OCI-LY1 (cell line): ENCODE results near the gene TAGLN2.

Experiments used
- EZH2 ChIP-seq: fragments of 200-600 bp; sonication (generic), shearing (Covaris generic); IDR thresholded peaks from 2 replicates; pipeline ENCODE4 v1.8.0; 2017; ENCODE audit warnings: borderline replicate concordance, mixed run types, mild to moderate bottlenecking, antibody characterized with exemption, low read length, moderate library complexity, mixed read lengths
- TF ChIP-seq, protein P1 (sequence below): fragments of 200-600 bp; sonication (generic), shearing (Covaris generic); IDR thresholded peaks from 2 replicates; pipeline ENCODE4 v1.5.1; 2017; ENCODE audit warnings: mild to moderate bottlenecking, antibody characterized with exemption, low read length, moderate library complexity, mixed read lengths

- TF ChIP-seq, protein P1, sequence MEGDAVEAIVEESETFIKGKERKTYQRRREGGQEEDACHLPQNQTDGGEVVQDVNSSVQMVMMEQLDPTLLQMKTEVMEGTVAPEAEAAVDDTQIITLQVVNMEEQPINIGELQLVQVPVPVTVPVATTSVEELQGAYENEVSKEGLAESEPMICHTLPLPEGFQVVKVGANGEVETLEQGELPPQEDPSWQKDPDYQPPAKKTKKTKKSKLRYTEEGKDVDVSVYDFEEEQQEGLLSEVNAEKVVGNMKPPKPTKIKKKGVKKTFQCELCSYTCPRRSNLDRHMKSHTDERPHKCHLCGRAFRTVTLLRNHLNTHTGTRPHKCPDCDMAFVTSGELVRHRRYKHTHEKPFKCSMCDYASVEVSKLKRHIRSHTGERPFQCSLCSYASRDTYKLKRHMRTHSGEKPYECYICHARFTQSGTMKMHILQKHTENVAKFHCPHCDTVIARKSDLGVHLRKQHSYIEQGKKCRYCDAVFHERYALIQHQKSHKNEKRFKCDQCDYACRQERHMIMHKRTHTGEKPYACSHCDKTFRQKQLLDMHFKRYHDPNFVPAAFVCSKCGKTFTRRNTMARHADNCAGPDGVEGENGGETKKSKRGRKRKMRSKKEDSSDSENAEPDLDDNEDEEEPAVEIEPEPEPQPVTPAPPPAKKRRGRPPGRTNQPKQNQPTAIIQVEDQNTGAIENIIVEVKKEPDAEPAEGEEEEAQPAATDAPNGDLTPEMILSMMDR: no peak
- no peak for TF ChIP-seq EZH2
Measured at GRCh38 chr1:159970932-159971342, 45.6 kb upstream of the TAGLN2 start.
